ENCODE measurements around the gene FOXP1. TPM values are rescaled to one million over a fixed set of nuclear protein-coding genes. Genes with fewer than 3 reads are reported as not detected.

Gene FOXP1
- total RNA-seq, 1 donor from 2014 or later, result 71.3 TPM

DNA sequence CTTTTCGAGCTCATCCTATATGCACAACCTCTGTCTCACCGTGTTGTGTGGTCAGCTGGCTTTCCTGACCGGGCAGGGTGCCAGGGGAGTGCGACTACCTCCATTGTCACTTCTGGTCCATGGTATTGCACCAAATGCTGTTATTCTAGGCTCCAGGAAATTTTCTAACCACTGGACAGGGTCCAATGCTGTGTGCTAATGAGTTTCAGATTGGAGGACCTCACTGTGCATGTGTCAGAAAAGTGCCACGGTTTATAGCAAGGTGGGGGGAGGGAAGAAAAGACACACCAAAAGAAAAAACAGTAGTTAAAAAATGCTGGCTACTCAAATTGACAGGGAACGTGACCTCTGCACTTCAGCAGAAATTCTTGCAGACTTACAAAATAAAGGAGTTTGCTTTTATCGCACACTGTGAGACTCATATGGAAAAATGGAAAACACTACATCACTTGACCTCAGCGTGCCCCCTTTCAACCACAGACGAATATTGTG lies 480.1 kb downstream of the FOXP1 start:
- Mint-ChIP-seq H3K9me3 (ENCODE audit: unreplicated experiment) (no peaks in the 10 kb centered on the region), H3K4me1 (ENCODE audit: unreplicated experiment) (peaks cover 13% of the 10 kb centered on the region), H3K4me3 (ENCODE audit: unreplicated experiment) (no peak overlapping the region), H3K27me3 (ENCODE audit: unreplicated experiment) (no peaks in the 10 kb centered on the region), H3K27ac (ENCODE audit: unreplicated experiment) (no peak overlapping the region), H3K36me3 (ENCODE audit: low read depth, unreplicated experiment) (no peaks in the 10 kb centered on the region)
- TF ChIP-seq, protein P1, sequence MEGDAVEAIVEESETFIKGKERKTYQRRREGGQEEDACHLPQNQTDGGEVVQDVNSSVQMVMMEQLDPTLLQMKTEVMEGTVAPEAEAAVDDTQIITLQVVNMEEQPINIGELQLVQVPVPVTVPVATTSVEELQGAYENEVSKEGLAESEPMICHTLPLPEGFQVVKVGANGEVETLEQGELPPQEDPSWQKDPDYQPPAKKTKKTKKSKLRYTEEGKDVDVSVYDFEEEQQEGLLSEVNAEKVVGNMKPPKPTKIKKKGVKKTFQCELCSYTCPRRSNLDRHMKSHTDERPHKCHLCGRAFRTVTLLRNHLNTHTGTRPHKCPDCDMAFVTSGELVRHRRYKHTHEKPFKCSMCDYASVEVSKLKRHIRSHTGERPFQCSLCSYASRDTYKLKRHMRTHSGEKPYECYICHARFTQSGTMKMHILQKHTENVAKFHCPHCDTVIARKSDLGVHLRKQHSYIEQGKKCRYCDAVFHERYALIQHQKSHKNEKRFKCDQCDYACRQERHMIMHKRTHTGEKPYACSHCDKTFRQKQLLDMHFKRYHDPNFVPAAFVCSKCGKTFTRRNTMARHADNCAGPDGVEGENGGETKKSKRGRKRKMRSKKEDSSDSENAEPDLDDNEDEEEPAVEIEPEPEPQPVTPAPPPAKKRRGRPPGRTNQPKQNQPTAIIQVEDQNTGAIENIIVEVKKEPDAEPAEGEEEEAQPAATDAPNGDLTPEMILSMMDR (IDR thresholded peaks at IDR 0.05; ENCODE audit: unreplicated experiment), result no peak
- no peak for DNase-seq (ENCODE audit: low spot score)

- H3K4me3 Mint-ChIP-seq (ENCODE audit: unreplicated experiment), result no peak overlapping the region
- no peaks in the 10 kb centered on the region for H3K9me3 Mint-ChIP-seq (ENCODE audit: unreplicated experiment)
Measured at GRCh38 chr3:71102111-71102983, 481.2 kb downstream of the FOXP1 start.

GRCh38 chr3:71101626-71102025 lies 481.9 kb downstream of the FOXP1 start:
- Mint-ChIP-seq H3K4me3 (ENCODE audit: unreplicated experiment) (no peak overlapping the region), H3K4me1 (ENCODE audit: unreplicated experiment) (peaks cover 8% of the 10 kb centered on the region), H3K36me3 (ENCODE audit: low read depth, unreplicated experiment) (no peaks in the 10 kb centered on the region), H3K9me3 (ENCODE audit: unreplicated experiment) (no peaks in the 10 kb centered on the region), H3K27me3 (ENCODE audit: unreplicated experiment) (no peaks in the 10 kb centered on the region), H3K27ac (ENCODE audit: unreplicated experiment) (no peak overlapping the region)
- TF ChIP-seq, protein P1 (IDR thresholded peaks at IDR 0.05; ENCODE audit: unreplicated experiment), result no peak
- no peak for DNase-seq (ENCODE audit: low spot score)

More at GRCh38 chr3:71102111-71102983, 481.2 kb downstream of the FOXP1 start:
- Mint-ChIP-seq H3K4me1 (ENCODE audit: unreplicated experiment) (peaks cover 8% of the 10 kb centered on the region), H3K36me3 (ENCODE audit: low read depth, unreplicated experiment) (no peaks in the 10 kb centered on the region), H3K27ac (ENCODE audit: unreplicated experiment) (no peak overlapping the region), H3K27me3 (ENCODE audit: unreplicated experiment) (no peaks in the 10 kb centered on the region)
- TF ChIP-seq, protein P1 (IDR thresholded peaks at IDR 0.05; ENCODE audit: unreplicated experiment), result no peak
- no peak for DNase-seq (ENCODE audit: low spot score)

GRCh38 chr3:71101014-71101413 lies 482.5 kb downstream of the FOXP1 start:
- Mint-ChIP-seq H3K4me1 (ENCODE audit: unreplicated experiment) (peaks cover 8% of the 10 kb centered on the region), H3K4me3 (ENCODE audit: unreplicated experiment) (no peak overlapping the region), H3K9me3 (ENCODE audit: unreplicated experiment) (no peaks in the 10 kb centered on the region), H3K27me3 (ENCODE audit: unreplicated experiment) (no peaks in the 10 kb centered on the region), H3K36me3 (ENCODE audit: low read depth, unreplicated experiment) (no peaks in the 10 kb centered on the region), H3K27ac (ENCODE audit: unreplicated experiment) (no peak overlapping the region)
- TF ChIP-seq, protein P1 (IDR thresholded peaks at IDR 0.05; ENCODE audit: unreplicated experiment), result no peak
- no peak for DNase-seq (ENCODE audit: low spot score)
